GM18519 (cell line): ENCODE data around the gene DCTN2.
"Not testable (repeated sequence)": the region's sequence is repeated elsewhere in the genome, so short reads cannot be mapped to it uniquely, and the experiment has no call there.

ENCODE experiments used
- ATAC-seq: cut with Tn5 transposase; IDR thresholded peaks from one replicate; pipeline ENCODE4 v1.9.1; 2021; ENCODE audit warnings: mild to moderate bottlenecking, moderate library complexity; ENCODE audit not compliant: unreplicated experiment, low FRiP score

Gene DCTN2

DNA sequence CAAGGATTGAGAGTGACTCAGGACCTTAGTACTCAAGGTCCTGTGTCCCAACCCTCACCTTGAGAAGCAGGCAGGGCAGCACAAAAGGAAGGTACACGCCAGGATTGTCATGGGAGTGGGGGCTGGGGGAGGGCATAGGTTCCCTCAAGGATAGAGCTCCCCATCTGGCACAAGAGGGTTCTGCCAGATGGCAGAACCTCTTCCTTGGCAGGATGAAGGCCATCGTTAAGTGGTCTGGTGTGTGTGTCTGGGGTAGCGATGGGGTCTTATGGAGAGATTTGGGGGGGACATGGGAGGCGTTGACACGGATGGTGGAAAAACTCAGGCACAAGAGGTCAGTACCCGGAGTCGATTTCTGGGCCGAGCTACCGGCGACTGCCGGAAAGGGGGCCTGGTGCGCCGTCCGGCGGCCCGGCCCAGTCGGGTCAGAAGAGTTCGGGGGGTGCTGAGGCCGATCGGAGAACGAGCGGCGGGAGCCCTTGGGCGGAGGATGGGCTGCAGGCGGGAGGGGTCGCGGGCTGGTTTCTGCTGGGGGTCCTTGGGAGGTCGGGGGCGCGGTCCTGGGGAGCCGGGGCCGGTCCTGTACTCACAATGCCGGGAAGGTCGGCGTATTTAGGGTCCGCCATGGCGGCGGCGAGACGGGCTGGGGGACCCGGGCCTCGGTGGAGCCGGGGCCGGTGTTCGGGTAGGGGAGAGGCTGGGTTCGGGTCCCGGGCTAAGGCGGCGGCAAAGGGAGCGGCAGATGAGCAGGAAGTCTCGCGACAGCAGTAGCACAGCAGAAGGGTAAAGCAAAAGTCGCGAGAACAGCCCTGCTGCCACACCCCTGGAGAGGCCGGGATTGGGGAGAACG lies at the start of gene DCTN2:
DCTN2 (minus strand) TSS at position 755 of the 850 bp plus-strand sequence; CDS start at position 626, 129 bp downstream.
- ATAC-seq = peak; percentile 94

DNA sequence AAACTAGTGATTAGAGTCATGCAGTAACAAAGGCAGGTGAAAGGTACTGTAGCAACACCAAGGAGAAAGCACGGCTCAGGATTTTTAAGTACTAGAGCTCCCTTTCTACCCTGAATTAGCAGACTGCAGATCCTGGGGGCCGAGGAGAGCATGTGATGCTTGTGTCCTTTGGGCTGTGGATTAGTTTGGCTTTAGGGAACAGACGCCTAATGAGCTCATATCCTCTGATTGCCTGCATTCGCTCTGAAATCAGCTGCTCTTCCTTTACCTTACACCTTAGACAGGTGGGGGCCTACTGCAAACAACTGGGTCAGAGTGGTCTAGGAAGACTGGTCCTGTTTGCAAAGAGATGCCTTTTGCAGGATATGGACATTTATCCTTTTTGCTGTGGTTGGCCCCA lies 46.2 kb upstream of the DCTN2 start:
- no peak for ATAC-seq

DNA sequence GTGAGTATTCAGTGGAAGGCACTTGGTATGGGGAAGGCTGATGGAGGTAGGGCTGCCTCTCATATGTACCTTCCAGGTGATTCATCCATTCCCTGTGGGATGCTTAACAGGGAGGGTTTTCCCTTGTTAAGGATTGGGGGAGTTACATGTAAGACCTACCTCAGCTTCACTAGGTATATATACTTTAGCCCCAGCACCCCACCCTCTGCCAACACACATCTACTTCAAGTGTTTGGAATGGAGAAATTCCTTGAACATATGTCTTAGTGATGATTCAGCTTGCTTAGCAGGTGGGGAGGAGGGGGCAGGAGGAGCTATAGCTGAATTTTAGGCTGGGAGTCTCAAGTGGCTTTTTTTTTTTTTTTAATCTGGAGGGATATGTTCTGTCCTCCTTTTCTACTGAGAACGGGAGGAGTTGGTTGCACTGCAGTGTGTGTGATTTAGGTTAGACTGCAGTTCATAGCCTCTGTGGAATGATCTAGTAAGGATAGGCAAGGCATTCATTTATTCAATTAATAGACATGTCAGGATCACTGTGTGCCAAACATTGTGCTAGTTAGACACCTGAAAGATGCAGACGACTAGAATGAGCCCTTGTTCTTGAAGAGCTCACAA lies 45.7 kb upstream of the DCTN2 start:
- ATAC-seq = no peak

DNA sequence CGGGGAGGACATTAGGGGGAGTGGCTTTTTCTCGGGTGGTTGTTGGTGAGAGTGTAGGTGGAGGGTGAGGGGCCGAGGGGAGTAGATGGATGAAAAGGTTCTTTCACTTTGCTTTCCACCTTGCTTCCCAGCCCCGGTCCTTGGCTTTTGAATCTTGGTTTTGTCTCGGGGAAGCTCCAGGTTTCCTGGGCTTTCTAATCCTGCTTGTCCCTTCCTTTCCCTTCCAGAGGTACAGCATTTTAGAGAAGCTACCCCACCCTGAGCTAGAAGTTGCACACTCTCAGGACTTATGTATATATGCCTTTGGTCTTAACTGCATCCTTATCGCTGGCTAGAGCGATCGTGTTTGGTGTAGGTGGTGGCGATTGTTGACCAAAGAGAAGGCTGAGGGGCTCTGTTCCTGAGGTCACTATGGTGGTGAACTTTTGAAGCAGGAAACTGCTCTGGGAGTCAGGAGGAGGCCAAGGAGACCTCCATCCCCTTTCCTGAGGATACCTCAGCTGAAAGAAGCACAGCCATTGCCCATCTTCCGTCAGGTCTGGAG lies 44.9 kb upstream of the DCTN2 start:
- ATAC-seq = no peak

DNA sequence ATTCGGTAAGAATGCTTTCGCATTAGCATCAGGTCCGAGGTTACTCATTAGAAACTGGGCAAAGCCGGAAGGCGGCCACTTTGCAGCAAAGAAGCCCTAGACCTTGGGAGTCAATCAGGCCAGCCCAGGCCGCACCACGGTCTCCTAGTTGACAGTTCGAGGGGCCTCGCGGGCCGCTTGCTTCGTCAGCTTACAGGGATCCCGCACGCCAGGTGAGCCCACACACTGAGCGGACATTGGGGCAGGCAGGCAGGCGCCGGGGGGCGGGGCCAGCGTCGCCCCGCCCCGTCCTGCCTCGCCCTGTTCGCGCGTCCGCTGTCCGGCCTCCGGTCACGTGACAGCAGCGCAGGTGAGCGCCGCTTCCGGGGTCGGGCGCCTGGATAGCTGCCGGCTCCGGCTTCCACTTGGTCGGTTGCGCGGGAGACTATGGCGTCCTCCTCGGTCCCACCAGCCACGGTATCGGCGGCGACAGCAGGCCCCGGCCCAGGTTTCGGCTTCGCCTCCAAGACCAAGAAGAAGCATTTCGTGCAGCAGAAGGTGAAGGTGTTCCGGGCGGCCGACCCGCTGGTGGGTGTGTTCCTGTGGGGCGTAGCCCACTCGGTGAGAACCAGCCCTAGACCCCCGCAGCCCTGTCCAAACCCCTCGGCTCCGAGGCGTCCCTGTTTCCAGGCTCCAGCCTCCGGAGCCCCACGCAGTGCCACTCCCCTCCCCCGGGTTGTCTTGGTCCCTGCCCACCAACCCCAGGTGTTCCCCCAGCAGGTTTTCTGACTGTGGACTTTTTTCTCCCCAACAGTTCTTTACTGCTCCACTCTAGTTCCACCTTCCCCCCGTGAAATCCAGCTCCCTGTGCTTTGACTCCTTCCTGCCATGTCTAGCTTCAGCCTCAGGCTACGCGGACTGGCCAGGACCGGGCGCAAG lies 44.1 kb upstream of the DCTN2 start, which contains the start of gene PIP4K2C:
PIP4K2C (plus strand) TSS at position 329 of the 918 bp plus-strand sequence; CDS start at position 427, 98 bp downstream.
- peak; percentile 85 for ATAC-seq

GRCh38 chr12:57590479-57590863 lies 43.5 kb upstream of the DCTN2 start:
- ATAC-seq = no peak

GRCh38 chr12:57588951-57589610 lies 42.1 kb upstream of the DCTN2 start:
- not testable (repeated sequence) for ATAC-seq

- no peak for ATAC-seq
Measured at GRCh38 chr12:57586832-57587429, 39.9 kb upstream of the DCTN2 start.

GRCh38 chr12:57586128-57586527 lies 39.1 kb upstream of the DCTN2 start:
- ATAC-seq = no peak

GRCh38 chr12:57585156-57585555 lies 38.2 kb upstream of the DCTN2 start:
- ATAC-seq = no peak

GRCh38 chr12:57584690-57585089 lies 37.7 kb upstream of the DCTN2 start:
- no peak for ATAC-seq

DNA sequence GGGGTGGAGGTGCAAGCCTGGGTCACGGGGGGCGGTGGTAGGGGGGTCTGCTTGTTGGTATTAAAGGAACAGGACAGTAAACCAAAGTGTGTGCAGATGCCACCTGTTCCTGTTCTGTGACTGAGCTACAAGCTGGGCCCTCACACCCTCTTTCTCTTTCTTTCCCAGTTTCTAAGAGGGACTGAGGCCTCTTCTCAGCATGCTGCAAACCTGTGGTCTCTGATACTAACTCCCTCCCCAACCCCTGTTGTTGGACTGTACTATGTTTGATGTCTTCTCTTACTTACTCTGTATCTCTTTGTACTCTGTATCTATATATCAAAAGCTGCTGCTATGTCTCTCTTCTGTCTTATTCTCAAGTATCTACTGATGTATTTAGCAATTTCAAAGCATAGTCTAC lies 37.1 kb upstream of the DCTN2 start:
- no peak for ATAC-seq

- peak; percentile 91 for ATAC-seq
Measured at GRCh38 chr12:57583008-57583831, 36.2 kb upstream of the DCTN2 start.

GRCh38 chr12:57582440-57582839 lies 35.4 kb upstream of the DCTN2 start:
- ATAC-seq = no peak

DNA sequence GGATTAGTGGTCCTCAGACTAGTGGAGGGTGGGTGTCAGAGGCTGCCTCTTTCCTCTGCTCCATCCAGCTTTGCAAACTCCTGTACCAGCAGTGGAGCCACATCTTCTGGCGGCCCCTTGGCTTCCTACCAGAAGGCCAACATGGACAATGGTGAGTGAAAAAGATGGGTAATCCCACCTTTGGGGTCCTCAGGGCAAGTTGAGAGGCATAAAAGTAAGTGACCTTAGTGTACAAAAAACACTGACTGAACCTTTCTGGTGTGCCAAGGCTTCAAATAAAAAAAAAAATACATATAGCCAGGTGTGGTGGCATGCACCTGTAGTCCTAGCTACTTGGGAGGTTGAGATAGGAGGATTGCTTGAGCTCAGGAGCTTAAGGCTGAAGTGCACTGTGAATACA lies 34.8 kb upstream of the DCTN2 start:
- no peak for ATAC-seq

DNA sequence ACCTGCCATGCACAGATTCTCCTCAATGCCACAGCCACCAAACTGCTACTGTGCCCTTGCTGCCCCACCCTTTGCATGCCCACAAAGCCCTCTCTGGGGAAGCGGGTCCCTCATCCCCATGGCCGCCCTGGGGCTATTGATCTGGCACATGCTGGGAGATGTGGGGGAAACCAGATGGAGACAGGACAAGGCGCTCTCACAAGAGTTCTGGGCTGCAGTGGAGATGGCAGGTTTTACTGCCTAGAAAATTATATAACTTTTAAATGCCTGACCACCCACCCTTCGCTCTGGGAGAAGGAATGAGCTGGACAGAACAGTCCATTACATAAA lies 33.4 kb upstream of the DCTN2 start:
- ATAC-seq = no peak

DNA sequence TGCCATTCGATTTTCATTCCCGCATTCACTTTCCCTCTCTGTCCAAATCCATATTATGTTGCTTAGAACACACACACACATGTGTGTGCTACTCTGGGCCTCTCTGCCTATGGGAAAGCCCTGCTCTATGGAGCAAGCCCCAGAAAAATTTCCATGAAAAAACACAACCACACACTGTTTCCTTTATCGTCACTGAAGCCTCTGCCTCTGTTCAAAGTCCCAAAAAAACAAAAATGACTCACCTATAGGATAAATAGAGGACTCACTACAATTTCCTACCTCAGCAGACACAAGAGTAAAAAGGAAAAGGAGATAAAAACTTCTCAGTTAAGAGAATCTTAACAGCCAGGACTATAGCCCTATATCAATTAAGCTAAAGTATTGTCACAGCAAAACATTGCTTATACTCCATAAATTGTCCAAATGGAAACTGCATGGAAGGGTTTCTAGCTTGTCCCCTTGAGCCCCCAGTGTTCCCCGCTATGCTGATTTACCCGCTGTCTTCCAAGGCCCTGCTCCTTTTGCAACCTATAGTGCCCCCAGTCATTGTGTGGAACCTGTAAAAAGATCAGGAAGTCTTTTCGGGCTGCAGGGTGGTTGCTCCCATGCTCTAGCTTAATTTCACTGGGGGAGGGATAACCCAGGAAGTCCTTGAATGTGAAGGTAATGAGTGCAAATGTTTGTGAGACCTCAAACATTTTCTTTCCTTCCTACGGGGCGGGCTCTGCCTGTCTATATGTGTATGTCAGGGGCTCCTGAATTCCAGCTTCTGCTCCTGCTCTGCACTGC lies 32.9 kb upstream of the DCTN2 start:
- ATAC-seq = no peak

DNA sequence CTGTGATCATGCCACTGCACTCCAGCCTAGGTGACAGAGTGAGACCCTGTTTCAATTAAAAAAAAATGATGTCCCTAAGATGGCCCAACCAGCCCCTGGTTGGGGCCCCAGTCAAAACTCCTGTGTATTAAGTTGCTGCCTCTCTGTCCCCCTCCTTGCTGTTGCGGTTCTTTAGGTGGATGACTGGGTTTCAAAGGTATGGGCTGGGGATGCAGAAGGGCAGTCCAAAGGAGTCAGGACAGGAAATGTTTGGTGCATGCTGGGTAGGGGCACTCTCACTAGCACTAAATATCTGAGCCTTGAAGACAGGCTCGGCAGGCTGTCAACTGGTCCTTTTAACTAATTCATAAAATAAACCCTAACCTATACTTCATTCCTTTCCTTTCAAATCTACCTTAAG lies 32.0 kb upstream of the DCTN2 start:
- no peak for ATAC-seq
